Superior temporal gyrus (tissue), 1 donor: ENCODE measurements around the gene SLC10A6.
"Not testable (repeated sequence)": the region's sequence is repeated elsewhere in the genome, so short reads cannot be mapped to it uniquely, and the experiment has no call there.

ENCODE experiments used
- DNase-seq: peaks from one replicate; pipeline ENCODE4 v3.0.0-alpha.2; 2016; ENCODE audit errors: extremely low spot score

Gene SLC10A6

GRCh38 chr4:86848732-86849619 is at the start of gene SLC10A6:
Gene SLC10A6, minus strand, starts transcription at chr4:86849384. Its CDS starts 269 bp downstream, at chr4:86849115.
- peak; percentile 55 for DNase-seq

DNA sequence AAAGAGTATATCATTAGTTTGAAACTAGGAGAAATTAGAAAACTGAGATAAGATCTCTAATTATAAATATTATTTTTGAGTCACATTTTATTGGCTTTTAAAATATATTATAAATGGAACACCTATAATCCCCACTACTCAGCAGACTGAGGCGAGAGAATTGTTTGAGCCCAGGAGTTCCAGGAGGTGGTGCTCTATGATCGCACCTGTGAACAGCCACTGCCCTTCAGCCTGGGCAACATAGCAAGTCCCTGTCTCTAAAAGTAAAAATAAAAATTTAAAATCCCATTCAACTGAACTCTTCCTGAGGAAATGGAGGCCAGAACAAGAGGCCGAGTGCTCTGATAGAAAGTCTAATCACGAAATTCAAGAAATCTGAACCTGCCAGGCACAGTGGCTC is 49.4 kb upstream of the SLC10A6 start:
- DNase-seq, result no peak

DNA sequence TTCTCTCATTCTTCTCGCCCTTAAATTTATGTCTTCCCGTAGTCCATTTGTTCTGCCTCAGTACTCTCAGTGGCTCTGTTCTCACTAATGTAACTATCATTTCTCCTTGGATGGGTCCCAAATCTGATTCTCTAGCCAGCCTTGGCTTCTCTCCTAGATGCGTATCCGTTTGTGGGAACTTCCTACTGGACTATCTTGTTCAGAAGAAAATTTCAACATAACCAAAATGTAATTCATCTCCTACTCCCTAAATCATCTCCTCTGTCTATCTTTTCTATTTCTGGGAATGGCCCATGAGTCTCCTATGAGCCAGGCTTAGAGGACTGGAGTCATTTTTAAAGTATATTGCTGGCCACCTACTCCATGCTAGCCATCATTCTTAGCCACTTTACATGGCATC is 47.4 kb upstream of the SLC10A6 start:
- no peak for DNase-seq

GRCh38 chr4:86895692-86896488 is 46.7 kb upstream of the SLC10A6 start:
- DNase-seq, result peak; percentile 95

- DNase-seq, result no peak
These were observed 45.3 kb upstream of the SLC10A6 start for GRCh38 chr4:86894455-86894854.

- DNase-seq, result no peak
These were observed 44.0 kb upstream of the SLC10A6 start for GRCh38 chr4:86893136-86893535.

- peak; percentile 55 for DNase-seq
These were observed 43.4 kb upstream of the SLC10A6 start for GRCh38 chr4:86892636-86892960.

DNA sequence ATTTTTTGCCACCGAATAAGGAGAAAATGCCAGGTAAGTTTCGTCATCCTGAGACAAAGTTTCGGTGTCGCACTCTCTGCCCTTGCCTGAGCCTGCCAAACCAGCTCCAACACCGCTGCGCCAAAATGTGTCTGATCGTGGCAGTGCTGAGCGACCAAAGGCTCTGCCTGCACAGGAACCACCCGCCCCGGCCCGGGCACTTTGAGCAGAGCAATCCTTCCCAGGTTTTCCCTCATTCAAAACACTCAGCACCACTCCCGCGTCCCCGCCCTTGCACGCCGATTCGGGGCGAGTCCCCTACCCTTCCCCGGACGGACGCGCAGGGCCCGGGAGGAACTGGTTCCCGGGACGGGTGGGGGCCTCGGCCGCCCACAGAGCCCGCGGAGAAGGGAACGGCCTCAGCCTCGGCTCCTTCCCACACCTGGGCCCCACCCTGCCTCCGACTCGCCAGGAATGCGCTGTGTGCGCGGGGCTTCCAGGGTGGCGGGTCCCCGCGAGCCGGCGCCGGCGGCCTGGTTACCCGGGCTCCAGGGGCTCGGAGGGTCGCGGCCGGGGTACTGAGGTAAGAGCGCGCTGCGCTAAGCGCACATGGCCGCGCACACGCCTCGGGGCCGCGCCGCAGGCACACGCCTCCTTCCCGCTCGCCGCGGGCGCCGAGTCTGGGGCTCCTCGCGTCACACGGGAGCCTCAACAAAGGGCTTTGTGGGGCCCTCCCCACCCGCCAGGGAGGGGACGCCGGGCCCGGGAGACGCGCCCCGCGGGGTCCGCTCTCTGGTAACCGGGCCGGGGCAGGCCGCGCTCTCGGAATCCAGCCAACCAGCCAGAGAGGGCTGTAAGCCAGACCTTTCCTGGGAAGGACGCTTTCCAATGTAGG is 42.8 kb upstream of the SLC10A6 start, which contains the start of gene C4orf36:
TSS of gene C4orf36 (minus strand) at position 661 of the 874 bp plus-strand sequence. CDS start 902 bp downstream, outside the sequence.
- DNase-seq, result peak; percentile 60

- no peak for DNase-seq
These were observed 41.6 kb upstream of the SLC10A6 start for GRCh38 chr4:86890790-86891189.

- DNase-seq, result no peak
These were observed 30.5 kb upstream of the SLC10A6 start for GRCh38 chr4:86879641-86880040.

DNA sequence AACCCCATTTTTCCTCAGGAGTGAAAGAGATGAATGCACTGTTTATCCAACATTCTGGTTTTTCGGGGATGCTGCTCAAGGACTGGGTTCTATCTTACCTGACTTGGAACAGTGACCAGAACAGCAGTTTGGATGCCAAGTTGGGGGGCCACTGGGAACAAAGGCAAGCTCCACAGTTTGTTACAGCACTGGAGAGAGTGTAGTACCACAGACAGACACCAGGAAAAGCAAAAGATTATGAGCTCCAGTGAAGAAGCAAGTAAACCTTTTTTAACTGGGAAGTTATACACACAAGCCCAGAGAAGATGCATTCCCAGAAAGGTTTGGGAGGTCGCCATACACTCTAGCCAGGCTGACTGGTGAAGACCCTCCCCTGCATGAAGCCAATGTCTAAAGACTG is 29.5 kb upstream of the SLC10A6 start:
- DNase-seq, result no peak

- DNase-seq, result no peak
These were observed 27.9 kb upstream of the SLC10A6 start for GRCh38 chr4:86876894-86877685.

GRCh38 chr4:86875436-86875835 is 26.3 kb upstream of the SLC10A6 start:
- DNase-seq, result not testable (repeated sequence)

DNA sequence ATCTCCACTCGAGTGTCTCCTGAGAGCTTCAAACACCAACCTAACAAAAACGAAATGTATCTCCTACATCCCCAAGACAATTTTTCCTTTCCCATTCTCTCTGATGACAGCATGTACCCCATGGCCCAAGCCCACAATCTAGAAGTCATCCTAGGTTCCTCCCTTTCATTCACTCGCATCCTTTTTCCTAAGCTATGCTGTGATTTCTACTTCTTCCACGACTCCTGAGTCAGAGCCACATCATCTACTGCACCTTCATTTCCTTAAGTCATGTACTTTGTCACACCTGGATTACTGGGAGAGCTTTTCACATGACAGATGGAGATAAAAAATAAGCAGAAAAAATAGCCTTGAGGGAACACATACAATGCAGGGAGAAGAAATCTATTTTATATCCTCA is 23.0 kb upstream of the SLC10A6 start:
- no peak for DNase-seq

DNA sequence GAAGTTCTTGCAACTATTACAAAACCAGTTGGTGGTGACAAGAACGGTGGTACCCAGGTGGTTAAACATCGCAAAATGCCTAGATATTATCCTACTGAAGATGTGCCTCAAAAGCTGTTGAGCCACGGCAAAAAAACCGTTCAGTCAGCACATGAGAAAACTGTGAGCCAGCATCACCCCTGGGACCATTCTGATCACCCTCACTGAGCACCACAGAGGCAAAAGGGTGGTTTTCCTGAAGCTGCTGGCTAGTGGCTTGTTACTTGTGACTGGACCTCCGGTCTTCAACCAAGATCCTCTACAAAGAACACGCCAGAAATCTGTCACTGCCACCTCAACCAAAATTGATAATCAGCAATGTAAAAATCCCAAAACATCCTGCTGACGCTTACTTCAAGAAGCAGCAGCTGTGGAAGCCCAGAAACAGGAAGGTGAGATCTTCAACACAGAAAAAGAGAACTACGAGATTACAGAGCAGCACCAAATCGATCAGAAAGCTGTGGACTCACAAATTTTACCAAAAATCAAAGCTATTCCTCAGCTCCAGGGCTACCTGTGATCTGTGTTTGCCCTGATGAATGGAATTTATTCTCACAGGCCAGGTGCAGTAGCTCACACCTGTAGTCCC is 21.4 kb upstream of the SLC10A6 start:
- DNase-seq, result no peak

DNA sequence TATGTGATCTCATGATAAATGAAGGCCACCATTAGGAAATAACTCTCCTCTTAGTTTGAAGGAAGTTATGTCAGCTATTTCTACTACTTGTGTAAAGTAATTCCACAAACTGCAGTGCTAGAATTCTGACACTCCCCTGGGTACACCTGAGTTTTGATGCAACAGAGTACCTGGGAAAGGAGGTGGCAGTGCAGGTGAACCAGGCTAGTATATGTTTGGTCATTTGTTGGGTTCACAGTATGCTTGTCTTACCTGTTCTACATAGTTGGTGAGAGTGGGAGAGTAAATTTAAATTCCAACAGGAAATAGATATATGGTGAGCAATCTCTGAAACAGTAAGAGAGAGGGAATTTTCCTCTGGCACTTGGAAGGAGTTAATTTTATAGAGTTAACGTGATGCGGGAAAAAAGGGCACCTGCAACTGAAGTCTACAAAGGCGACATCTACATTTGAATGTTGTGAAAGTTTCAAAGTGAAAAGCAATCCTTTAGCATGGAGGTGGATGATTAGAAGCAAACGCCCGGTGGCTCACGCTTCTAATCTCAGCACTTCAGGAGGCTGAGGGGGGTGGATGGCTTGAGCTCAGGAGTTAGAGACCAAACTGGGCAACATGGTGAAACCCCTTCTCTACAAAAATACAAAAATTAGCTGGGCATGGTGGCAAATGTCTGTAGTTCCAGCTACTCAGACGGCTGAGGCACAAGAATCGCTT is 8.3 kb upstream of the SLC10A6 start:
- no peak for DNase-seq

DNA sequence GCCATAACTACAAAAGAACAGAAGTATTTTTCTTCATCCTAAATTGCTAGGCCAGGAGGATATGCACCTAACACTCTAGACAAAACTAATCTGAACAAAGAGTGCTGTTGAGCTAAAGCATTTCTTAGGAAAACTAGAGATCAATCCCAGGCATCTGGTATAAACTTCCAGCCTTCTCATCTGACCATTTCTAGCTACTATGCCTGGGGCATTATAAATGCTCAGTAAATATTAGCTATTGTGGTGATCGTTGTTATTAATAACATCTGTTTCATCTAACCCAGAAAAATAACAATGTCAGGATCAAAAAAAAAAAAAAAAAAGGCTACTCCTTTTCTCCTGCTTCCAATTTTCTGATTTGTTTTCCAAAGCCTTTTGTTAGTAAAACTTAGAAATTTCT is 7.7 kb upstream of the SLC10A6 start:
- no peak for DNase-seq

GRCh38 chr4:86855572-86855971 is 6.4 kb upstream of the SLC10A6 start:
- no peak for DNase-seq

DNA sequence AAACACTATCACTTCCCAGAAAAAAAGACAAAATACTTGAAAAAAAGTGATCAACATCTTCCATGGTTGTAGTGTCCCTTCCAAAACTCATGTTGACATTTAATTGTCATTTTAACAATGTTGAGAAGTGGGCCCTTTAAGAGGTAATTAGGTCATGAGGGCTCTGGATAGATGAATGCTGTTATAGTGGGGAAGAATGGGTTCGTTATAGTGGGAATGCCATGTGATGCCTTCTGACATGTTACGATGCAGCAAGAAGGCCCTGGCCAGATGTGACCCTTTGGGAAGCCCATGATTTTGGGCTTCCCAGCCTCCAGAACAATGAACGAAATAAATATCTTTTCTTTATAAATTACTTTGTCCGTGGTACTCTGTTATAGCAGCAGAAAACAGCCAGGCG is 4.0 kb upstream of the SLC10A6 start:
- no peak for DNase-seq

DNA sequence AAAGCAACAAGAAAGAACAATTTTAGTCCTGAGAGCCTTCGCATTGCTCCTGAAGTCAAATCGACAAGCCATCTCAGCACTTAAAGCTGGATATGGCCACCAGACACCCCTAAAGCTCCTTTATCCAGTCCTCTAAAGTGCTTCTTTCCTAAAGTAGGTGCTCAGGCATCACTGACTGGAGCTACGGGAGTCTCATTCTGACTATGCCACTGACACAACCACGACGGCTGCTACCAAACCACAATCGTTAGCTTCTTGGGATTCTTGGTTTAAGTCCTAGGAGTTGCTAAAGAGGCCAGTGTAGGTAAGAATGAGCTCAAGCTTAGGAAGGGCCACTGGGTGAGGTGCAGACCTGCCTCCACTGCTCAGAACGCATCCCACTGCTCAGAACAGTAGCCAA is 1.0 kb downstream of the SLC10A6 start:
- no peak for DNase-seq
